ENCODE measurements around the gene SLF1.

DNA sequence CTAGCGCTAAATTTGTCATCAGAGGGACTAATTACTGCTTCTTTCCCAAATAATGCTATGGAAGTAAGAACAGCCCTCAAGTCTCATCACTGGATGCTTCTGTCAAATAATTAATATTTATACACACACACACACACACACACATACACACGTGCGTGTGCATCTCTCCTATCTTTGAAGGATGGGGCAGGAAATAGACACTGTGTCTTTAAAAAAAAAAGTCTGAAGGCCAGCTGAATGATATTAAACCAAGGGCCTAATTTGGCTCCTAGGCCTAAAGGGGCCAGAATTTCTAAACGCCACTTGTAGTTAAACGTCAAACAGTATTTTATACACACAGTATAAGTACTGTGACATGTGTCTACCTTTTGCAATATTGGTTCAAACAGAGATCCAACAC lies 3.3 kb downstream of the SLF1 start:
- TF ChIP-seq FOXP2 (optimal IDR thresholded peaks at IDR 0.05; ENCODE audit: borderline replicate concordance, extremely low read depth, extremely low read length, insufficient read depth) (no peak), POLR2AphosphoS5 (IDR thresholded peaks at IDR 0.05; ENCODE audit: low read depth, low read length) (no peak), TAF1 (IDR thresholded peaks at IDR 0.05; ENCODE audit: borderline replicate concordance, insufficient read depth, low read length) (no peak), SIN3A (IDR thresholded peaks at IDR 0.05; ENCODE audit: borderline replicate concordance, insufficient read depth, low read length) (no peak)
- TF ChIP-seq, protein P1, sequence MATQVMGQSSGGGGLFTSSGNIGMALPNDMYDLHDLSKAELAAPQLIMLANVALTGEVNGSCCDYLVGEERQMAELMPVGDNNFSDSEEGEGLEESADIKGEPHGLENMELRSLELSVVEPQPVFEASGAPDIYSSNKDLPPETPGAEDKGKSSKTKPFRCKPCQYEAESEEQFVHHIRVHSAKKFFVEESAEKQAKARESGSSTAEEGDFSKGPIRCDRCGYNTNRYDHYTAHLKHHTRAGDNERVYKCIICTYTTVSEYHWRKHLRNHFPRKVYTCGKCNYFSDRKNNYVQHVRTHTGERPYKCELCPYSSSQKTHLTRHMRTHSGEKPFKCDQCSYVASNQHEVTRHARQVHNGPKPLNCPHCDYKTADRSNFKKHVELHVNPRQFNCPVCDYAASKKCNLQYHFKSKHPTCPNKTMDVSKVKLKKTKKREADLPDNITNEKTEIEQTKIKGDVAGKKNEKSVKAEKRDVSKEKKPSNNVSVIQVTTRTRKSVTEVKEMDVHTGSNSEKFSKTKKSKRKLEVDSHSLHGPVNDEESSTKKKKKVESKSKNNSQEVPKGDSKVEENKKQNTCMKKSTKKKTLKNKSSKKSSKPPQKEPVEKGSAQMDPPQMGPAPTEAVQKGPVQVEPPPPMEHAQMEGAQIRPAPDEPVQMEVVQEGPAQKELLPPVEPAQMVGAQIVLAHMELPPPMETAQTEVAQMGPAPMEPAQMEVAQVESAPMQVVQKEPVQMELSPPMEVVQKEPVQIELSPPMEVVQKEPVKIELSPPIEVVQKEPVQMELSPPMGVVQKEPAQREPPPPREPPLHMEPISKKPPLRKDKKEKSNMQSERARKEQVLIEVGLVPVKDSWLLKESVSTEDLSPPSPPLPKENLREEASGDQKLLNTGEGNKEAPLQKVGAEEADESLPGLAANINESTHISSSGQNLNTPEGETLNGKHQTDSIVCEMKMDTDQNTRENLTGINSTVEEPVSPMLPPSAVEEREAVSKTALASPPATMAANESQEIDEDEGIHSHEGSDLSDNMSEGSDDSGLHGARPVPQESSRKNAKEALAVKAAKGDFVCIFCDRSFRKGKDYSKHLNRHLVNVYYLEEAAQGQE (IDR thresholded peaks at IDR 0.05; ENCODE audit: insufficient read depth in 1 of 2, low read depth in 2 of 2, low read length in 2 of 2) = no peak

Data from PFSK-1 (cell line).